ENCODE data around the gene TCERG1L. TPM values are rescaled to one million over a fixed set of nuclear protein-coding genes. Genes with fewer than 3 reads are reported as not detected.
"Not testable (repeated sequence)": the region's sequence is repeated elsewhere in the genome, so short reads cannot be mapped to it uniquely, and the experiment has no call there.

TCERG1L gene
- total RNA-seq, 1 donor from 2014 or later, result 0.05 TPM

DNA sequence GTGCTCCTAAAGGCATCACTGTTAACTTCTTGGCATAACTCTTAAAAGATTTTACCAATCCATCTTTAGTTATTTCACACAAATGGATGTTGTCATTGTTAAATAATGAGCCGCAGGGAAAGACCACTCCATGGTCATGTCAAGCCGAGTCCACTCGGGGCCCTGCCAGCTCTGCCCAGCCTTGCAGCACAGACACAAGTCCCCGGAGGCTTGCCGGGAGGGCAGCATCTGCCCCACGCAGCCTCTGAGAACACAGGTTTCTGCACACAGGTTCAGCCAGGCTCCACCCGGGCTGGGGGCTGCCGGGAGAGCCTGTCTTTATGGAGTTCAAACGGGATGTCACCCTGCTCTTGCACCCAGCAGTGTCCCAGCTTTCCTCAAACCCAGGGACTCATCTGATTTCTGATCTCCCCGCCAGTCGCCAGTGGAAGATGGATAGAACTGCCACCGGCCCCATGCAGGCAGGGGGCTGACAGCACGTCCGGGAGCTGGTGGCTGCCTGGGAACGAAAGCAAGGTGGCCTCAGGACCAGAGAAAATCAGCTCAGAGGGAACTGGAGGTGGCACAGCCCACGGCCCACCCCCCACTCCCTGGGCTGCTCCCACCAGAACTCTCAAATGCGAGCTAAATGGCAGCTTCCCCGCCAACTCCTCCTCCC, 156.2 kb downstream of the TCERG1L start:
- Mint-ChIP-seq H3K4me3 (no peak overlapping the region), H3K27me3 (ENCODE audit: insufficient read depth) (no peaks in the 10 kb centered on the region), H3K9me3 (peaks cover 9% of the 10 kb centered on the region), H3K4me1 (ENCODE audit: low read depth) (no peaks in the 10 kb centered on the region), H3K36me3 (ENCODE audit: low read depth) (no peaks in the 10 kb centered on the region), H3K27ac (no peak overlapping the region)
- intact Hi-C loops (cut with micrococcal nuclease), result no loop called here
- DNase-seq (ENCODE audit: low spot score), result no peak

DNA sequence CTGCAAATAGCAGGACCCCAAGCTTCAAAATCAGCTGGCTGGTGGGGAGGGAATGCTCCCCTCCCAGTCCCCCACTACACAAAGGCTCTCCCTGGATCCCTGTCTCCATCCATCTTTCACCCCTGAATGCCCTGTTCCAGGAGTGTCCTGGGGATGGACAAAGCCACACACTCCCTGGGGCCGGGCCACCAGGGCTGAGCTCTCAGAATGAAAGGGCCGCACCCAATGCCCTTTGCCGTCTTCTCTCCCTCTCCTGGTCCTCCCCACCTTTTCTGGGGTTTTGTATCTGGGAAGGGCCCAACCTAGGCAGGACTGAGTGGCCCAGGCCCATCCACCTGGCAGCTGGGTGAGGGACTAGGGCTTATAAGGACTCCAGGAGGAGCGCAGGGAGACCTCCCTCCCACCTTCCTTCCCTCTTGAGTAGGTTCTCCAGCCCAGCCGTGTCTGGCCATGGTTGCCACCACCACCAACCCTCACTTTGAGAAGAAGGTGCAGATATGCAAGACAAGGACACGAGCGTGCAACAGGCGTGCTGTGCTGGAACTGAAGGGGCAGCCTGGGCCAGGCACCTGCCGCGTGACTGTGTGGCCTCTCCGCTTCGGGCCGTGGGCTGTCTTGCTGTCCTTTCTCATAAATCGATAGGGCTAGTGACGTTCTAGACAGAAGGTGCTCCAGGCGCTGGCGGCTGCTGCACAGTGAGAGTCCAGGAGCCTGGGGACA, 157.1 kb downstream of the TCERG1L start:
- intact Hi-C loops (cut with micrococcal nuclease), result no loop called here

DNA sequence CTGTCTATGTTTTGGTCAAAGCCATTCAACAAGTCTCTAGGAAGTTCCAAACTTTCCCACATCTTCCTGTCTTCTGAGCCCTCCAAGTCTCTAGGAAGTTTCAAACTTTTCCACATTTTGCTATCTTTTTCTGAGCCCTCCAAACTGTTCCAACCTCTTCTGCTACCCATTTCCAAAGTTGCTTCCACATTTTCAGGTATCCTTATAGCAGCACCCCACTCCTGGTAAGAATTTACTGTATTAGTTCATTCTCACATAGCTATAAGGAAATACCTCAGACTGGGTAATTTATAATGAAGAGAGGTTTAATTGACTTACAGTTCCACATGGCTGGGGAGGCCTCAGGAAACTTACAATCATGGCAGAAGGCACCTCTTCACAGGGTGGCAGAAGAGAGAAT, 159.1 kb downstream of the TCERG1L start:
- DNase-seq (ENCODE audit: low spot score); H3K9me3 Mint-ChIP-seq; H3K4me1 Mint-ChIP-seq (ENCODE audit: low read depth); H3K4me3 Mint-ChIP-seq; H3K36me3 Mint-ChIP-seq (ENCODE audit: low read depth); intact Hi-C loops (cut with micrococcal nuclease); H3K27me3 Mint-ChIP-seq (ENCODE audit: insufficient read depth); H3K27ac Mint-ChIP-seq: not testable (repeated sequence)

More for the DNA sequence above, 157.1 kb downstream of the TCERG1L start:
- peaks cover 9% of the 10 kb centered on the region for H3K9me3 Mint-ChIP-seq
- DNase-seq (ENCODE audit: low spot score), result no peak
- H3K27ac Mint-ChIP-seq, result no peak overlapping the region
- no peak overlapping the region for H3K4me3 Mint-ChIP-seq
- H3K27me3 Mint-ChIP-seq (ENCODE audit: insufficient read depth), result no peaks in the 10 kb centered on the region
- H3K36me3 Mint-ChIP-seq (ENCODE audit: low read depth), result no peaks in the 10 kb centered on the region
- H3K4me1 Mint-ChIP-seq (ENCODE audit: low read depth), result no peaks in the 10 kb centered on the region

DNA sequence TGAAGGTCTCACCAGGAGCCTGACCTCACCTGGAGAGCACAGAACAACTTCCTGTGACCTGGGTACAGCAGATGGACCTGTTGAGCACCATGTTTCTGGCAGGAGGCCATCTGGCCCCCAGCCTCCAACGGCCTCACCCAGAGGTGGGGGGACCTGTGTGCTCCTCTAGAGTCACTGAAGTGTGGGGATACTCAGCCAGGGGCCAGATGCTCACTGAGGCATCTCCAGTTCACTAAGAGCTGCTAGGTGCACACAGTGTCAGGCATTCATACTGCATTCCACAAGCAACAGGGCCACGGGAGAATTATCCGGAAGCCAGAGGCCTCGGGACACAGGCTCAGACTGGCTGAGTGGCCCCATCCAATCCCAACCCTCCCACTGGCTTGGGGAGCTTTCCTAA, 161.4 kb downstream of the TCERG1L start:
- no peak for DNase-seq (ENCODE audit: low spot score)
- no peaks in the 10 kb centered on the region for H3K36me3 Mint-ChIP-seq (ENCODE audit: low read depth)
- H3K27me3 Mint-ChIP-seq (ENCODE audit: insufficient read depth), result no peaks in the 10 kb centered on the region
- peaks cover 9% of the 10 kb centered on the region for H3K9me3 Mint-ChIP-seq
- no peak overlapping the region for H3K4me3 Mint-ChIP-seq
- H3K4me1 Mint-ChIP-seq (ENCODE audit: low read depth), result no peaks in the 10 kb centered on the region
- intact Hi-C loops (cut with micrococcal nuclease), result no loop called here
- no peak overlapping the region for H3K27ac Mint-ChIP-seq

DNA sequence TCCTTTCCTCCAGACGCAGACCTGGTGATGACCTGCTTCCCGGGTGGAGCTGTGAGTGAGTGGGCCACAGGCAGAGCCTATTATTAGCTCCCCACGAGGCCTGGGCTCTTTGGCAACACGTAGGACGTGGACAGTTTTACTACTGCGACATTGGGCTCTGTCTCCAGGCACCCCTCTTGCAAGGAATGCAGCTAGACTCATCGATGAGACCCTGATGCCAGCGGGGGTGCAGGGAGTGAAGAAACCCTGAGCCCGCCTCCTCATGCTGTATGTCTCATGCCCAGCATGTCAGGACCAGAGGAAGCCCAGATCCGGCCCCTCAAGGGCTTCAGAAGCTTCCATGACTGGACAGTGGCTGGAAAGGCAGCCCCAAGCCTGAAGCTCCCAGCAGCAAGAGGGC, 161.9 kb downstream of the TCERG1L start:
- Mint-ChIP-seq H3K9me3 (peaks cover 9% of the 10 kb centered on the region), H3K27me3 (ENCODE audit: insufficient read depth) (no peaks in the 10 kb centered on the region), H3K27ac (no peak overlapping the region), H3K4me1 (ENCODE audit: low read depth) (no peaks in the 10 kb centered on the region), H3K4me3 (no peak overlapping the region), H3K36me3 (ENCODE audit: low read depth) (no peaks in the 10 kb centered on the region)
- no peak for DNase-seq (ENCODE audit: low spot score)
- intact Hi-C loops (cut with micrococcal nuclease), result no loop called here

DNA sequence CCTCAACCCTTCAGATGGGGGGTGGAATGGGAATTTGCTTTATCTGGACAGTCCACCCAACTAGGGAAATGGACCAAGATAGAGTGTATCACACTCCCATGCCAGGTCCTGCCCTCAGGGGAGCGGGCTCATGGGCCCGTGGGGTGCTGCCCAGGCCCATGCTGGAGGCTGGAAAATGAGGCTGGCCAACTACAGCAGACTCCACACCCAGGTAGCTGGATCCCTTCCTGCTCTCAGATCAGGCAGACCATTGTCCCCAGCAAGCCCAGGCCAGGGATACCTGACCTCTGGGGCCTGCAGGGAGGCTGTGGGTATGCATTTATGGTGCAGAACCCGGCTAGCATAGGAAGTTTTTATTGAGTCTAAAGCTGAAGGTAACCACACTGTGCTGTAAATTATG, 162.4 kb downstream of the TCERG1L start:
- H3K9me3 Mint-ChIP-seq, result peaks cover 9% of the 10 kb centered on the region
- H3K4me1 Mint-ChIP-seq (ENCODE audit: low read depth), result no peaks in the 10 kb centered on the region
- no peaks in the 10 kb centered on the region for H3K27me3 Mint-ChIP-seq (ENCODE audit: insufficient read depth)
- H3K4me3 Mint-ChIP-seq, result no peak overlapping the region
- intact Hi-C loops (cut with micrococcal nuclease), result no loop called here
- no peaks in the 10 kb centered on the region for H3K36me3 Mint-ChIP-seq (ENCODE audit: low read depth)
- no peak for DNase-seq (ENCODE audit: low spot score)
- H3K27ac Mint-ChIP-seq, result no peak overlapping the region

DNA sequence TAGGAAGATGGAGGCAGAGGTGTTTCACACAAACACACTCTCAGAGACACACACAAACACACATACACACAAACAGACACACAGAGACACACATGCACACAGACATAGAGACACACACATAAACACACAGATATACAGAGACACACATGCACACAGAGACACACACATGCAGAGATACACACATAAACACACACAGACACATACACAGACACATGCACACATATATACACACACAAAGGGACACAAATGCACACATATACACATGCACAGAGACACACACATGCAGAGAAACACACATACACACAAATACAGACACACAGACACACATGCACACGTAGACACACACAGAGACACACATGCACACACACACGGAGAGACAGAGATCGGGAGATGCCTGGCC, 163.3 kb downstream of the TCERG1L start:
- intact Hi-C loops (cut with micrococcal nuclease), result no loop called here
- peaks cover 9% of the 10 kb centered on the region for H3K9me3 Mint-ChIP-seq
- no peak overlapping the region for H3K4me3 Mint-ChIP-seq
- H3K27me3 Mint-ChIP-seq (ENCODE audit: insufficient read depth), result no peaks in the 10 kb centered on the region
- H3K4me1 Mint-ChIP-seq (ENCODE audit: low read depth), result no peaks in the 10 kb centered on the region
- H3K27ac Mint-ChIP-seq, result no peak overlapping the region
- no peaks in the 10 kb centered on the region for H3K36me3 Mint-ChIP-seq (ENCODE audit: low read depth)
- DNase-seq (ENCODE audit: low spot score), result no peak

DNA sequence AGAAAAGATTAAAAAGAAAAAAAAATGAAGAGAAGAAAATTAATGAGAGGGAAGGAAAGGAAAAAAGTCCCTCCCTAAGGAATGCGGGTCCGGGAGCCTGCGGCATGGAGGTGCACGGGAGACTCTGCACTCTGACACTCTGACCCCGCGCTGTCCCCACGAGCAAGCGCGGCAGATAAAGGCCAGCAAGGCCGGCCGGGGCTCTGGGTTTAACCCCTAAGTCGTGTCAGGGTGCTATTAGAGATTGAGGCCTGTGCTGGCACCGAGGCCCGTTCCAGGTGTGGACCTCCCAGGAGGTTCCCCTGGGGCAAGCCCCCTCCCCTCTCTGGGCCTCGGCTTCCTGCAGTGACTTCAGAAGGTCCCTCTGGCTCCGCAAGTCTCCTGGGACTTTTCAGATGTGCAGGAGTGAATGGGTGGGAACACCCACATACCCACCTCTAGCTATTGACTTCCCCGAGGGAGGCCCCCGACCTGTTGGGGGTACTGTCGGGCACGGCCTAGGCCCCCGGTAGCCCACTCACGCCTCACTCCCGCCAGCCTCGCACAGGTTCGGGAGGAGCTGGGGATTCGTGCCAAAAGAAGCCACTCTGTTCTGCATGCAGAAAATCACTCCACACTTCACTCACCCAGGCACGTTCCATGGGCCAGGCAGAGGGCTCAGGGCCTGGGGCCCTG, 164.1 kb downstream of the TCERG1L start:
- Mint-ChIP-seq H3K27me3 (ENCODE audit: insufficient read depth) (no peaks in the 10 kb centered on the region), H3K9me3 (peaks cover 4% of the 10 kb centered on the region), H3K36me3 (ENCODE audit: low read depth) (no peaks in the 10 kb centered on the region), H3K27ac (no peak overlapping the region), H3K4me3 (no peak overlapping the region), H3K4me1 (ENCODE audit: low read depth) (no peaks in the 10 kb centered on the region)
- intact Hi-C loops (cut with micrococcal nuclease), result no loop called here
- DNase-seq (ENCODE audit: low spot score), result no peak

DNA sequence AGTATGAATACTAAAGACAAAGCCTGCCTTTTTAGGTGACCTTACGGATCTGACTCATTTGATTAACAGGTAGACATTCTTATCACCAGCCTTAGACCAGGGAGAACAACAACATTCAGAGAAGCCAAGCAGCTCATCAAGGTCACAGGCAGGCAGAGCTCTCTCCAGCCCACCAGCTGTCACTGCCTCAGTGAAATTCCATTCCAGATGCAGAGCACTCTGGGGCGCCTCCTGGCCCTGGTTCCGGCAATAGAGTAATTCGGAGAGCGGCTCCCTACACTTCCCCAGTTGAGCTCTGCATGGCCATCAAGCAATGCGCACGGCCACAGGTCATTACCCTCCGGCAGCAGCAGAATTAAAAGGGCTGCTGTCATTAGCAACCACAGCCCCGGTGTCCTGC, 164.7 kb downstream of the TCERG1L start:
- Mint-ChIP-seq H3K36me3 (ENCODE audit: low read depth) (no peaks in the 10 kb centered on the region), H3K27me3 (ENCODE audit: insufficient read depth) (no peaks in the 10 kb centered on the region), H3K4me1 (ENCODE audit: low read depth) (no peaks in the 10 kb centered on the region), H3K9me3 (no peaks in the 10 kb centered on the region), H3K27ac (no peak overlapping the region), H3K4me3 (no peak overlapping the region)
- no peak for DNase-seq (ENCODE audit: low spot score)
- intact Hi-C loops (cut with micrococcal nuclease), result no loop called here

DNA sequence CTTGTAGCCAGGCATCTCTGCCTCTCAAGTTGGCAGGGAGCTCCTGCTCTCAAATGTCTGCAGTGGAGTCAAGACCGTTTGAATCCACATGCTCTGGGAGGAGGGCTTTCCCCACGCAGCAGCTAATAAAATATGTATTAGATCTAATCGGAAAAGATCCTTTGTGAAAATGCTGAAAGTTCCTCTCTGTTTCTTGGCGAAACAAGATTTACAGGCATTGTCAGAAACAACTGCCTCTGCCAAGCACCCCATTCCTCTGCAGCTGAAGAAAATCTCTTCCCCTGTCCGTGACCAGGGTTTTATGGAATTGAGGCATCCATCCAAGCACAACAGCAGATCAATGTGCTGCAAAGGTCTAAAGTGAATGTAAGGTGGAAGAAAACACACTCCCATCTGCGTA, 165.8 kb downstream of the TCERG1L start:
- H3K9me3 Mint-ChIP-seq, result no peaks in the 10 kb centered on the region
- no peaks in the 10 kb centered on the region for H3K27me3 Mint-ChIP-seq (ENCODE audit: insufficient read depth)
- H3K4me1 Mint-ChIP-seq (ENCODE audit: low read depth), result no peaks in the 10 kb centered on the region
- H3K36me3 Mint-ChIP-seq (ENCODE audit: low read depth), result no peaks in the 10 kb centered on the region
- no peak overlapping the region for H3K27ac Mint-ChIP-seq
- intact Hi-C loops (cut with micrococcal nuclease), result no loop called here
- no peak for DNase-seq (ENCODE audit: low spot score)
- H3K4me3 Mint-ChIP-seq, result no peak overlapping the region

DNA sequence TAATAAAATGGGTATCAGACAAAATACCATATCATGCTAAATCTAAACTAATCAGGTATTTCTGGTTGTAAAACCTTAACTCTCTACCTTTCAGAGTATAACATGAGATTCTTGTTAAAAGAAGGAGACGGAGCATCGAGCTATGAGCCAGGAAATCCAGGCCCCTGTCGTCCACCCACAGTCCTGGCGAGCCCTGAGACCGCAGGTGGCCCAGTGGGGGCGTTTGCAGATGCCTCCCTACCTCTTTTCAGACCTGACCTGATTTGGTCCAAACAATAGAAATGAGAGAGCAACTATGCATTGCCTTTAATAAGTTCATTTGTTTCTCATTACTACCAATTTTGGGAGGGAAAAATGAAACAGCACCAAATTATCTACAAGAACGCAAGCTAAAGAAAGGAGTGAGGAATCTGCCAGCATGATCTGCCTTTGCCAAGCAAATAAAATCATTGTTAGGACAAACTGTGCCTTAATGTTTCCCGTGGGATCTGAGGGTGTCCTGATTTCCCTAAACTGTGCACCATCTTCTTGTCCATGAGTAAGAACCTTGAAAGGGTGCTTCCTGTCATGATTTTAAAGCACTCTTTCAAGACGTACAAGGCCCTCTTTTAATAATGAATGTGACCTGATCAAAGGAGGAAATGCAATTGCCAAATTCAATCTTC, 166.7 kb downstream of the TCERG1L start:
- H3K4me1 Mint-ChIP-seq (ENCODE audit: low read depth), result no peaks in the 10 kb centered on the region
- no peak for DNase-seq (ENCODE audit: low spot score)
- H3K27me3 Mint-ChIP-seq (ENCODE audit: insufficient read depth), result no peaks in the 10 kb centered on the region
- intact Hi-C loops (cut with micrococcal nuclease), result no loop called here
- no peaks in the 10 kb centered on the region for H3K9me3 Mint-ChIP-seq
- no peaks in the 10 kb centered on the region for H3K36me3 Mint-ChIP-seq (ENCODE audit: low read depth)
- no peak overlapping the region for H3K27ac Mint-ChIP-seq
- H3K4me3 Mint-ChIP-seq, result no peak overlapping the region

DNA sequence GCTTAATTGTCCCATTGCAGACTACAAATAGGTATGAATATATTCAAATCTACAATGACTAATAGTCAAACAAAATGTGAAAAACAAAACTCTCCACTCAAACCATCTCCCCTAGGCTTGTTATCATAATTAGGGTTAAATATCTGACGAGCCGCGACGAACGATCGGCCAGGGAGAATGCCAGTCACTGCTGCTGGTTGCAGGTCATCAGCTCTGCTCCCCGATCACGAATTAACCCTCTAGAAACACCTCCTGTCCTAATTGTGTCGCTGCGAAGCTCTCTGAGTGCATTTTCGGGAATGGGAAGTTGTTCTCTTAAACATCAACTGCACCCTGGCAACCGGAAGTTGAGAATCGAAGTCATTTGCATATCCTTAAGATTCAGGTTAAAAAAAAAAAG, 167.3 kb downstream of the TCERG1L start:
- no peaks in the 10 kb centered on the region for H3K4me1 Mint-ChIP-seq (ENCODE audit: low read depth)
- H3K27ac Mint-ChIP-seq, result no peak overlapping the region
- H3K4me3 Mint-ChIP-seq, result no peak overlapping the region
- intact Hi-C loops (cut with micrococcal nuclease), result no loop called here
- no peaks in the 10 kb centered on the region for H3K9me3 Mint-ChIP-seq
- no peak for DNase-seq (ENCODE audit: low spot score)
- no peaks in the 10 kb centered on the region for H3K36me3 Mint-ChIP-seq (ENCODE audit: low read depth)
- H3K27me3 Mint-ChIP-seq (ENCODE audit: insufficient read depth), result no peaks in the 10 kb centered on the region

All from activated T-helper 1 cell treated with anti-CD3 and anti-CD28 coated beads, Interleukin-12 subunit alpha, Interleukin-12 subunit beta, Interleukin-2, Interleukin-4 antibody, amounts not matched to agents 30 ng/mL and 10 ng/mL and 1 ng/mL, durations not matched to agents 14 hours and 24 hours and 36 hours (primary cell).